ENCODE results near the gene NUDT2.
"Not testable (repeated sequence)": the region's sequence is repeated elsewhere in the genome, so short reads cannot be mapped to it uniquely, and the experiment has no call there.

The NUDT2 gene

GRCh38 chr9:34328987-34329832, at the start of gene NUDT2, which contains the start of gene KIF24:
TSS of gene NUDT2 (plus strand) at chr9:34329569. CDS start at chr9:34339040, 9,471 bp downstream.
TSS of gene KIF24 (minus strand) at chr9:34329268. CDS start at chr9:34311346, 17,922 bp downstream.
- DNase-seq = peak; percentile 73 to 99 (median 97)

DNA sequence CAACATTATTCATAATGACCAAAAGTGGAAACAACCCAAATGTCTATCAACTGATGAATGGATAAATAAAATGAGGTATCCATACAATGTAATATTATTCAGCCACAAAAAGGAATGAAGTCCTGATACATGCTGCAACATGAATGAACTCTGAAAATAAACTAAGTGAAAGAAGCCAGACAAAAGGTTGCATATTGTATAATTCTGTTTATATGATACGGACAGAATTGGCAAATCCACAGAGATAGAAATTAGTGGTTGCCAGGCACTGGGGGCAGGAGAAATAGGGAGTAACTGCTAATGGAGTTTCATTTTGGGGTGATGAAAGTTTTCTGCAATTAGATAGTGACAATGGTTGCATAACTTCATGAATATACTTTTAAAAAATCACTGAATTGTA, 47.3 kb upstream of the NUDT2 start:
- no peak for DNase-seq

- no peak for DNase-seq
Observed at GRCh38 chr9:34289159-34289558, 40.2 kb upstream of the NUDT2 start.

- DNase-seq = no peak
Observed at GRCh38 chr9:34291023-34291422, 38.3 kb upstream of the NUDT2 start.

GRCh38 chr9:34291423-34291822, 37.9 kb upstream of the NUDT2 start:
- DNase-seq = no peak

DNA sequence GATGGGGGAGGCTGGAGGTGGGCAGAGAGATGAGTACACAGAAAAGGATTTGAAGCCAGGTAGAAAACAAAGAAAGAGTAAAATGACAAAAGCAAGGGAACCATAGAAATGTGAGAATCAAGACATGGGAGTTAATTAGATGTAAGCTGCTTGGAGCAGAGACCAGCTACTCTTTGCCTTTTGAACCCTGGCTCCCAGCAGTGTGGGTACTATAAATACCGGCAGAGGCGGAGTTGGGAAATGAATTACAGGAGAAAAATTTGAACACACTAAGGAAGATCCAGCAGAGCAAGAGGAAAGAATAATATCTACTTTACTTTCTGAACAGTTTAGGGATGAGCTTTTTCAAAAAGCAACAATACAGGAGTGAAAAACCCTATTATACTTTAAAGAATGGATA, 36.8 kb upstream of the NUDT2 start:
- no peak for DNase-seq

DNA sequence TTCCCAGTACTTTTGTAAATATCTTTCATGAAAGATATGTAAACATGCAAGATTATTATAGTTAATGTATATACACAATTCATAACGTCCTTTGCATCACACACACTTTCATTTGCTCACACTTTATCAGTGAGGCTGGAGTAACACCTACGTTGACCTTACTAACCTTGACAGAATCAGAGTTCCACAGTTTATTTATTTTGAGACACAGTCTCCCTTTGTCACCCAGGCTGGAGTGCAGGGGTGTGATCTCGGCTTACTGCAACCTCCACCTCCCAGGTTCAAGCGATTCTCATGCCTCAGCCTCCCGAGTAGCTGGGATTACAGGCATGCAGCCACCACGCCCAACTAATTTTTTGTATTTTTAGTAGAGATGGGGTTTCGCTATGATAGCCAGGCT, 28.3 kb upstream of the NUDT2 start:
- DNase-seq = not testable (repeated sequence)

DNA sequence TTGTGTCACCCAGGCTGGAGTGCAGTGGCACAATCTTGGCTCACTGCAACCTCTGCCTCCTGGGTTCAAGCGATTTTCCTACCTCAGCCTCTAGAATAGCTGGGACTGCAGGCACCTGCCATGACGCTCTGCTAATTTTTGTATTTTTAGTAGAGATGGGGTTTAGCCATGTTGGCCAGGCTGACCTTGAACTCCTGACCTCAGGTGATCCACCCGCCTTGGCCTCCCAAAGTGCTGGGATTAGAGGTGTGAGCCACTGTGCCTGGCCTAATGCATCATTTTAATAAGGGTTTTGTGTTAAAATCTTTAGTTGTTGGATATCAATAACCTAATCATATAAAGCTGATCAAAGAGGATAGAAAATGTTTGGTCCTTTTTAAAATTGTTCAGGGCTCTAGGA, 21.1 kb upstream of the NUDT2 start:
- not testable (repeated sequence) for DNase-seq

- DNase-seq = no peak
Observed at GRCh38 chr9:34310215-34310614, 19.2 kb upstream of the NUDT2 start.

- no peak for DNase-seq
Observed at GRCh38 chr9:34311499-34312185, 17.7 kb upstream of the NUDT2 start.

- DNase-seq = no peak
Observed at GRCh38 chr9:34317436-34317835, 11.9 kb upstream of the NUDT2 start.

GRCh38 chr9:34318163-34318790, 11.1 kb upstream of the NUDT2 start:
- DNase-seq = no peak

- DNase-seq = no peak
Observed at GRCh38 chr9:34321451-34321850, 7.9 kb upstream of the NUDT2 start.

DNA sequence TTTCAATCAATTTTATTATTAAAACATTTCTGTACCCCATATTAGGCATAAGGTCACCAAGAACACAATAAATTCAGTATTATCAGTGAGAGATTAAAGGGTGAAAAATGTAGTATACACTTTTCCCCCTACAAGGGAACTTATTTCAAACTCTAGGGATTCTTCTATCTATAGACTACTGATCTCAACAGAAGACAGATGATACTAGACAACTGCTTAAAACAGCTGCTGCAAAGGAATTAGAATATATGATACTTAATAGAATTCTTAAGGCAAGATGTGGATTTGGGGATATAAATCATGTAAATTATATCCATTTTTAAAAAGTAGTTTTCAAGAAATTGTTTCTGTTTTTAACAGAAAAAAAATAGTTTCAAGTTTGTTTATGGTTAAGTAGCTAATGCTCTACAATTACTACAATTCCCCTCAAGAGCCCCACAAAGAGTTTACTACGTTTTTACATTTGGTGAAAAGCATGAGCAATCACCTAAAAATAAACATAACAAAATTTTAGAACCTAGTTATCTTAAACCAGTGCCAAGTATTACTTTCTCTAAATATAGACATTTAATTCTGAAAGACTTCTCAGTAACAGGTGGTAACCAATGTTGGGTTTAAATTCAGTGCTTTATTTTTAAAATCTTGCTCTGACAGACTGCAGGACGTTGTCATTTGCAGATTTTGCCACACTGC, 6.3 kb upstream of the NUDT2 start:
- DNase-seq = no peak

- DNase-seq = no peak
Observed at GRCh38 chr9:34326690-34327089, 2.7 kb upstream of the NUDT2 start.

DNA sequence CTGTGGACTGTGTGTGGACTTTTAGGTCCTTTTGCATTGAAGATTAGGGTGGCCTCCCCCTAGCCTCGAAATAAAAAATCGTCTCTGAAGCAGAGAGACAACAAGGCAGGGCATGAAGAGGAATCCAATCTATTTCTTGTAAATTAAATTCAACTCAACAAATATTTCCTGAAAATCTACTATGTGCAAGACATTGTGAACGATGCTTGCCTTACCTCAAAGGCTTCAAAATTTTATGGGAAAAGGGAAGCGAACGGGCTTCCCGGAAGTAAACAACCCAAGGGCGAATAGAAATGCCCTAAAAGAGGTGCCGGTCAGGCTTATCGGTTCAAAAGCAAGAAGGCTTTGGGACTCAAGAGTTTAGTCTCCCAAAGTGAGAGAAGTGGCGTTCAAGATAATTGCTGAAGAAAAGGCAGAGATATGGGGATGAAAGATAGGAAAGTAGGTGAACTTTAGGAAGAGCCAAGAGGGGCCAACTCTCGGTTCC, 826 bp upstream of the NUDT2 start:
- no peak for DNase-seq

DNA sequence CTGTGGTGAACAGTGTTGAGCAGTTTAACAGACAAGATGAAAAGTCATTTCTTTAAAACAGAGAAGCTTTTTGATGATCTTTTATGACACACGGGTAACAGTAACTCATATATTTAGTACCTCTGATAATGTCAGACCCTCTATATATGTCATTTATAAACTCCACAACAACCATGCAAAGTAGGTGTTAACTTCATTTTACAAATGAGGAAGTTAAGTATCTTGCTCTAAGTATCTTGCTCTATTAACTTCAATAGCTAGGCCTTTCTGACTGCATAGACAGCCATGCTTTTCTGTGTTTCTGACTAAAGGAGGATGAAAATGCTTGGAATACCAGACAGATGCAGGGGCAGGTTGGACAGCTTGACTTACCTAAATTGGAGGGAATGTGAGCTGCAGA, 1.8 kb downstream of the NUDT2 start:
- DNase-seq = no peak

DNA sequence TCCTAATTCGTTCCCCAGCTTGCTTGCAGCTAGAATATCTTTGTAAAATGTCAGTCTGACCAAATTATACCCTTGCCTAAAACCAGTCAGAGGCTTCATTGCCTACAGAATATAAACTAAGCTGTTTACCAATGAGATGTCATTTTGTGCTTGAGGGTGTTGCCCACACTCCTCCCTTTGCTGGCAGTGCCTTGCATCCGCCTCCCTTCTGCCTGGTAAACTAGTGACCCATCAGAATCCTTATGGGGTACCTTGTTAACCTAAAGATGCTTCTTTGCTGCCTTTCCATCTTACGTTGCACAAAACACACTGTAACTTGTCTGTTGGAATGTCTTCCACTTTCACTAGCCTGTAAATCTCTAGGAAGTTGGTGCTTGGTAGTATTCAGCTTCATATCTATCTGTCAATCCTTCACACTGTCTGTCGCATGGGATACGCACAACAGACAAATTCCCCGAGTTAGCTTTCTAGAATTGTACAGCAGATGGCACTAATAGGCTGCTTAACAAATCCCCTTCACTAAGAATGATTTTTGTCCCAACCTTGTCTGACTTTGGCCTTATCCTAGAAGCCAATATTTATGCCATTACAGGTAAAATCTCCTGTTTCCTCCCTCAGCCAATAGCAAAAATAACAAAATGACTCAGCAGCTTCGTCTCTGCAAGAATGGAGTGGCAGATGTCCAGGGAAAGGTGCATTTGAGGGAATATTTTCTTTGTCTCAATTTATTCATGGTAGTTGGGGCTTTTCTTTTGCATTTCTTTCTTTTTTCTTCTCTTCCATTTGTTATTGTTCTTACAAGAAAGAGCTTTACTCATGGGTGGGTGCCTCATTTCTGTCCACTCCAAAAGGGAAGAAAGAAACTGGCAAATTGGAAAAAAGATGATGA, 3.0 kb downstream of the NUDT2 start:
- DNase-seq = peak in 13 of 58 donors; percentile 4 to 84 (median 31)

- no peak for DNase-seq
Observed at GRCh38 chr9:34333836-34334235, 4.5 kb downstream of the NUDT2 start.

GRCh38 chr9:34334337-34334824, 5.0 kb downstream of the NUDT2 start:
- peak in 49 of 58 donors; percentile 22 to 93 (median 63) for DNase-seq

Data from anterior cingulate cortex (tissue), 58 donors.